Stimulated activated CD4-positive, alpha-beta T cell treated with anti-CD3 and anti-CD28 coated beads, TNF-alpha, amount 100 ng/mL, for 1 hour (primary cell): ENCODE measurements around the gene AGMO.

Source experiments
- DNase-seq, 3 donors: peaks; one replicate each; pipeline ENCODE4 v3.0.0-alpha.2; 2020; ENCODE audit warnings: low read depth in 3 of 3, low spot score in 1 of 3

The AGMO gene

DNA sequence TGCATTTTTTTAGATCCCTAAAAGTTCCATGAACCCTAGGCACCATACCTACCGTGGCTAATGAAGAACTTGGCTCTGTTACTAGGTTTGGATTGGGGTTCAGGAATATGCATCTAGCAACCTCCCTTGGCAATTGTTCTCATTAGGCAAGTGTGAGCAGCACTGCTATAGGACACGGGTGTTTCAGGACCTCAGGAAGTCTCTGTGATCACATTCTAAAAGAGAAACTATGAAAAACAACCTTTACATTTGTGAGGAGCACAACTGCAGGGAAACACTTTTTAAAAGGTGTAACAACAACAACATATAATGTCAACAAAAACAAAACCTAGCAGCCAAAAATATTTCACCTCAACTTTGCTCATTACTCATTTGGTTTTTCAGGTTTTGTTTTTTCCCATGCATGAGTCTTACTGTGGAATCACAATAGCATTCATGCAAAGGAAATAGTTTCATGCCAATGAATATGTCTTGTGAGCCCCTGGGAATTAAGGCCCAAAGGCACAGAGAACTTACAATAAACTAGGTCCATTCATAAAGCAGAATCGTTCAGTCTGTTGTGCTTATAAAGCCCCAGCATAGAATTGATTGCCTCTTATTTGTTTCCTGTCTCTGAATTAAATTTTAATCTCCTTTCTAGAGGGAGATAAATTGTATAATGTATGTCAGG lies 403.5 kb downstream of the AGMO start:
- no peak for DNase-seq
